Upper lobe of left lung (tissue), 4 donors: Measurements from ENCODE around the gene MED29.

ENCODE experiments used
- EP300 ChIP-seq, 4 donors: sonication (generic); formaldehyde crosslinking; IDR thresholded peaks; one replicate each; pipeline ENCODE4 v1.5.1; 2017; ENCODE audit warnings: antibody characterized with exemption in 4 of 4, control low read depth in 2 of 4
- POLR2A ChIP-seq, 4 donors: fragments of 450-650 bp; IDR thresholded peaks; one replicate each; pipeline ENCODE4 v1.5.1; 2016 to 2017; ENCODE audit warnings: antibody characterized with exemption in 4 of 4, mild to moderate bottlenecking in 2 of 4
- TF ChIP-seq, protein P1 (sequence below), 6 experiments: fragments of 450-650 bp in 4 of 6; fragments of 200-600 bp in 2 of 6; sonication (generic) in 2 of 6; IDR thresholded peaks; one replicate each; pipeline ENCODE4 v1.5.1; 2016 to 2019; ENCODE audit warnings: antibody characterized with exemption in 6 of 6

DNA sequence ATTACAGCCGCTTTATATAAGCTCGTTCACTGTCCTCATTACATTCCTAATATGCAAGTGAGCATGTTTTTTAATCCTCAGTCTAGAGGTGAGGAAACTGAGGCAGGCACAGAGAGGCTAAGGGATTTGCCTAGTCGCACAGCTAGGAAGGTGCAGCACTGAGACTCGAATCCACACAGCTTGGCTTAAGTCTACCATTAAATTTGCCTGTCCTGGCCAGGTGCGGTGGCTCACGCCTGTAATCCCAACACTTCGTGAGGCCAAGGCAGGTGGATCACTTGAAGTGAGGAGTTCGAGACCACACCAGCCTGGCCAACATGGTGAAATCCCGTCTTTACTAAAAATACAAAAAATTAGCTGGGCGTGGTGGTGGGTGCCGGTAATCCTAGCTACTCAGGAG, 36.5 kb downstream of the MED29 start:
- TF ChIP-seq EP300 (IDR thresholded peaks at IDR 0.05) (no peak), POLR2A (IDR thresholded peaks at IDR 0.05) (no peak)
- TF ChIP-seq, protein P1, sequence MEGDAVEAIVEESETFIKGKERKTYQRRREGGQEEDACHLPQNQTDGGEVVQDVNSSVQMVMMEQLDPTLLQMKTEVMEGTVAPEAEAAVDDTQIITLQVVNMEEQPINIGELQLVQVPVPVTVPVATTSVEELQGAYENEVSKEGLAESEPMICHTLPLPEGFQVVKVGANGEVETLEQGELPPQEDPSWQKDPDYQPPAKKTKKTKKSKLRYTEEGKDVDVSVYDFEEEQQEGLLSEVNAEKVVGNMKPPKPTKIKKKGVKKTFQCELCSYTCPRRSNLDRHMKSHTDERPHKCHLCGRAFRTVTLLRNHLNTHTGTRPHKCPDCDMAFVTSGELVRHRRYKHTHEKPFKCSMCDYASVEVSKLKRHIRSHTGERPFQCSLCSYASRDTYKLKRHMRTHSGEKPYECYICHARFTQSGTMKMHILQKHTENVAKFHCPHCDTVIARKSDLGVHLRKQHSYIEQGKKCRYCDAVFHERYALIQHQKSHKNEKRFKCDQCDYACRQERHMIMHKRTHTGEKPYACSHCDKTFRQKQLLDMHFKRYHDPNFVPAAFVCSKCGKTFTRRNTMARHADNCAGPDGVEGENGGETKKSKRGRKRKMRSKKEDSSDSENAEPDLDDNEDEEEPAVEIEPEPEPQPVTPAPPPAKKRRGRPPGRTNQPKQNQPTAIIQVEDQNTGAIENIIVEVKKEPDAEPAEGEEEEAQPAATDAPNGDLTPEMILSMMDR (IDR thresholded peaks at IDR 0.05): no peak
